Measurements from ENCODE around the gene REM1.
"Not testable (repeated sequence)": the region's sequence is repeated elsewhere in the genome, so short reads cannot be mapped to it uniquely, and the experiment has no call there.

Gene REM1

DNA sequence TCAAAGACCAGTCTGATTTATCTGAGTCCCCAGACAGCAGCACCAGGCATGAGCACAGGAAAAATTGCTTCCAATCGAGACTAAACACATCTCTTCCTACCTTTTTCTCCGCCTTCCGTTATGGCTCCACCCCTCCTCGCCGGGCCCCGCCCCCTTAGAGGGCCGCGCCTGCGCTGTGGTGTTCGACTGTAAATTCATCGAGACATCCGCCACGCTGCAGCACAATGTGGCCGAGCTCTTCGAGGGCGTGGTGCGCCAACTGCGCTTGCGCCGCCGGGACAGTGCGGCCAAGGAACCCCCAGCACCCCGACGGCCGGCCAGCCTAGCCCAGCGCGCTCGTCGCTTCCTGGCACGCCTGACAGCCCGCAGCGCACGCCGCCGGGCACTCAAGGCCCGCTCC is 8.9 kb downstream of the REM1 start:
- FAIRE-seq (no peak), DNase-seq (ENCODE audit: low spot score) (no peak)

DNA sequence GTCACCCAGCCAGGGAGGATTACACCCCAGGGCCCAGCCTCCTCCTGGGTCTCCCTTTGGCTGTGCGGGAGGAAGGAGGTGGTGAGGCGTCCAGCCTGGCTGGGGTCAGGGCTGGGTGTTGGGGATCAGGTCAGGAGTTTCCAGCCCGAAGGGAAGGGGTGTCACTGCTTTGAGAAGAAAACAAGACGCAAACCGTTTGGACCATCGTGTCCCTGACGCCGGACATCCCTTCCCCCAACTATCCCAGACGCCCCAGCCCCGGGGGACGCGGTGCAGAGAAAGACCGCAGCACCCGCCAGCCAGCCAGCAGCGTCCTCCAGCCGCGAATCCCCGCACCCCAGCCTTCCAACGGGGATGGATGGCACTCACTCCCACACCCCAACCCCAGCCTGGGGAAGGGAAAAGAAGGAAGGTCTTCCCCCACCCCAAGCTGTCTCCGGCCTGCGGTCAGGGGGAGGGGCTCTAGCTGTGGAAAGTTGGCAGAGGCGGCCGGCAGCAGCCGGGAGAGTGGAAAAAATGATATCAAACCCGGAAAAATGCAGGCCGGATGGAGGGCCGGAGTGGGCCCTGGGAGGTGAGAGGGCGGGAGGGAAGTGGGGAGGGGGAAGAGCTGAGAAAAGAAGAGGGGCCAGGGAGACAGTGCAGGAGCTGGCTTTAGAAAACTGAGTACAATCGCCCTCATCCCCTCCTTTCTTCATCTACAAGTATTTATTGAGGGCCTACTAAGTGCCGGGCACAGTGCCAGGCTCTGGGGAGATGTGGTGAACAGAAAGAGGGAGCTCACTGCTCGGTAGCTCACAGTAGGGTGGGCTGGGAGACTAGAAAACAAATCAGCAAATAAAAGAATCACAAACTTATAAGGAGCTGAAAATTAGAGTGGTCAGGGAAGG is 10.6 kb downstream of the REM1 start:
- DNase-seq (ENCODE audit: low spot score), result no peak
- FAIRE-seq, result no peak

DNA sequence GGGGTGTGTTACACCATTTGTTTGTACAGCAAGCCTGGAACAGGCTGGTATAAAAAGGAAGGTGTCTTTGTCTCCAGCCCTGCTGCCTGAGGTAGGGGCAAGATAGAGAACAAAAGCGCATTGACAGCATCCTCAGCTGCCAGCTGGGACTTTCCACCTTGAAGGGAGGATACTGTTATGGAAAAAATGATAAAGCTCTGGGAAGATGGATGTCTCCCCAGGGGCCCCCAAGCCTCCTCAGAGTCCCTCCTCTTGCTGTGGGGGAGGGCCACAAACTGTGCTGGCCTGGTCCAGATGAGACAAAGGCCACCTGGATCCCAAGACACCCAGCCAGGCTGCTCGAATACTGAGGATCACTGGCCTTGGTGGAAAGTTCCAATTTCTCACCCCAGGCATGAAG is 13.0 kb downstream of the REM1 start:
- FAIRE-seq (no peak), DNase-seq (ENCODE audit: low spot score) (no peak)

DNA sequence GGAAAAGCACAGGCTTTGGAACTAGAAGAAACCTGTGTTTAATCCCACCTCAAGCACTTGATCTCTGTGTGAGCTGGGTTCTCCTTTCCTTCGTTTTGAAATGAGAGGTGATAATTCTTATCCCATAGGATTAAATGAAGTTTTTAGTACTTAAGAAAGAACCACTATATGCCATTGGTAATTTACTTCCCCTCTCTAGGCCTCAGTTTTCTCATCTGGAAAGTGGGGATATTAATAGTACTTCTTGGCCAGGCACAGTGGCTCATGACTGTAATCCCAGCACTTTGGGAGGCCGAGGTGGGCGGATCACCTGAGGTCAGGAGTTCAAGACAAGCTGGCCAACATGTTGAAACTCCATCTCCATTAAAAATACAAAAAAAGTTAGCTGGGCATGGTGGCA is 14.1 kb downstream of the REM1 start:
- DNase-seq (ENCODE audit: low spot score) (no peak), FAIRE-seq (no peak)

DNA sequence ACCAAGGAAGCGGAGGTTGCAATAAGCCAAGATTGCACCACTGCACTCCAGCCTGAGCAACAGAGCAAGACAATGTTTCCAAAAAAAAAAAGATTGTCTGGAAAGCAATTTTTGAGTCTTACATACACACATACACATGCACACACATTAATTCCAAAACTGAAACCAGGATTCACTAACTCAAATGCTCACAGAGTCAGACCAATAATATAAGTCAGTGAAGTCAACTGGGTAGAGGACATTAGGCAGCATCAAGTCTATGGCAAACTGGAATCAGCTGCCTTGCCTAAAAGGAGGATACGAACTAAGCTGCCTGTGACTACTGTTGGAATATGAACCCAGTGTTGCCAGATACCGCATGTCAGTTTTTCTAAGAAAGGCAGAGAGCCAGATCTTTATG is 15.7 kb downstream of the REM1 start:
- DNase-seq (ENCODE audit: low spot score) (no peak), FAIRE-seq (no peak)

DNA sequence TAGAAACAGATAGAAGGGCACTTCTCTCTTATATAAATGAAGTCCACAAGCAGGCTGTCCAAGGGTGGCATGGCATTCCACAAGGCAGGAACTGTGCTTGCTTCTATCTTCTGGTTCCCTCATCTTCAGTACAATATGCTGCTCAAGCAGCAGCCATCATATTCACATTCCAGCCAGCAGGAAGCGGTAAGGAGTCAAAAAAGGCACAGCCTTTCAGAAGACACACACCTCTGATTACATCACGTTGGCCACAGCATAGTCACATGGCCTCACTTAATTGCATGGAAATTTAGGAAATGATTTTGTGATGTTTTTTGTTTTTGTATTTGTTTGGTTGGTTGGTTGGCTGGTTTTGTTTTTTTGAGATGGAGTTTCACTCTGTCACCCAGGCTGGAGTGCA is 19.0 kb downstream of the REM1 start:
- DNase-seq (ENCODE audit: low spot score), result peak; percentile 35
- no peak for FAIRE-seq

DNA sequence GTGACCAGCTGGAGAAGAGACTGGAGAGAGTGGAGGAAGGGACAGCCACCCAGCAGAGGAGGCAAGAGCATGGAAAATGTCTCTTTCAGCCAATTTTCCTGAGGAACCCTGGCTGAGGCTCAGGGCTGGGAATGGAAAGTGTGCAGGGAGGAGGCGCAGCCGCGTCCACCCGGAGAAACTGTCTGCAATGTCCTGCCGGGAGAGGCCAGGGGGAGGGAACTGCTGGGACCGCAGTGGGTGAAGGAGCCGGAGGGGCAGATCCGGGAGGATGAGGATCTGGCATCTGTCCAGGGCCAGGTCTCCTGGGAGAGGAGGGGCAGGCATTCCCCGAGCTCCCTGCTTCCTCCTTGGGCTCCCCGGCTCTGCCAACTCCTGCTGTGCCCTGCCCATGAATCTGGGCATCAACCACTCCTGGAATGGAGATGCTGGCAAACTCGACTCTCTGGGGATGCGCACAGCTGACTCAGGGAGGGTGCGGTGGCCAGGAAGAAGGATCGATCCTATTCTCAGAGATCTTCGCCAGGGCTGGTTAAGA is 21.7 kb downstream of the REM1 start:
- FAIRE-seq (no peak), DNase-seq (ENCODE audit: low spot score) (no peak)

DNA sequence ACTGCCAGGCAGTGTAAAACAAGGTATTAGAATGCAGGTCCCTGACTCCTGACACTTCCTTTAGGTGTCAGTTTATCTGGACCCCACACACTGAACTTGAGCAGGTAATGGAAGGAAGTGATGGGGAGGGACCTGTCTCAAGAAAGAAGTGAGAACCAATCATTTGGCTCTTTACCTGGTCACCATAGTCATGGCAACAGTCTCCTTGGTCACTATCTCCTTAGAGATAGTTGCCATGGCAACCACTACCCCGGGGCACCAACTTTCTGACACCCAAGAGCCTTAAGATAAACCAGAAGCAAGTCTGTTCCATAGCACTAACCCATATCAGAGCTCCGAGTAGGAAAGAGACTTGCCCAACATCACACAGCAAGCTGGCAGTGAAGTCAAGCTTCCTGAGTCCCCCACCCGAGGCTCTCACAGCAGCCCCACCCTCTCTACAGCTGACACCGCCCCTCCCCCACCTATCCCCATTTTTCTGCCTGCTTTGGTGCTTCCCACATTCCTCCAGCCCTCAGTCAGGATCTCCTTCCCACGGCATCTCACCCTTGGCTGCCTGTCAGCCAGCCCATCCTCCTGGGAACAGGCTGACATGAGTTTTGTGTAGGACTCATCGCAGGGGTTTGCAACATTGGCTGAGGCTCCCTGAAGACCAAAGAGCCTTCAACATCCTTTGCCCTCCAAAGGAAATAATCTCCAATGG is 22.9 kb downstream of the REM1 start:
- FAIRE-seq, result no peak

DNA sequence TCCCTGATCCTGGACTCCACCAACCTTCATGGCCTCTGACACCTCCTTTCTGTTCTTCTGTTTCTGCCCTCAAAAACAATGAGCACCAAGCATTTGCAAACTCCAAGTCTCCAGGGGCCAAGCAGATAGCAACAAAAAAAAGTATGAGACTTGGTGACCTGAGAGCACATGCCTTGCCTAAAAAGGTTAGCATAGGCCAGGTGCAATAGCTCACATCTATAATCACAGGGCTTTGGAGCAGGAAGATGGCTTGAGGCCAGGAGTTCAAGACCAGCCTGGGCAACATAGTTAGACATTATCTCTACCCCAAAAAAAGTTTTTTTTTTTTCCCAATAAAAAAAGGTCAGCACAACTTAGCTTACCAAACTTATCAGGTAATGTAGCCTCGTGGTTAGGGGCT is 25.4 kb downstream of the REM1 start:
- DNase-seq (ENCODE audit: low spot score) (no peak), FAIRE-seq (no peak)

More for the DNA sequence above, 22.9 kb downstream of the REM1 start:
- no peak for DNase-seq (ENCODE audit: low spot score)

DNA sequence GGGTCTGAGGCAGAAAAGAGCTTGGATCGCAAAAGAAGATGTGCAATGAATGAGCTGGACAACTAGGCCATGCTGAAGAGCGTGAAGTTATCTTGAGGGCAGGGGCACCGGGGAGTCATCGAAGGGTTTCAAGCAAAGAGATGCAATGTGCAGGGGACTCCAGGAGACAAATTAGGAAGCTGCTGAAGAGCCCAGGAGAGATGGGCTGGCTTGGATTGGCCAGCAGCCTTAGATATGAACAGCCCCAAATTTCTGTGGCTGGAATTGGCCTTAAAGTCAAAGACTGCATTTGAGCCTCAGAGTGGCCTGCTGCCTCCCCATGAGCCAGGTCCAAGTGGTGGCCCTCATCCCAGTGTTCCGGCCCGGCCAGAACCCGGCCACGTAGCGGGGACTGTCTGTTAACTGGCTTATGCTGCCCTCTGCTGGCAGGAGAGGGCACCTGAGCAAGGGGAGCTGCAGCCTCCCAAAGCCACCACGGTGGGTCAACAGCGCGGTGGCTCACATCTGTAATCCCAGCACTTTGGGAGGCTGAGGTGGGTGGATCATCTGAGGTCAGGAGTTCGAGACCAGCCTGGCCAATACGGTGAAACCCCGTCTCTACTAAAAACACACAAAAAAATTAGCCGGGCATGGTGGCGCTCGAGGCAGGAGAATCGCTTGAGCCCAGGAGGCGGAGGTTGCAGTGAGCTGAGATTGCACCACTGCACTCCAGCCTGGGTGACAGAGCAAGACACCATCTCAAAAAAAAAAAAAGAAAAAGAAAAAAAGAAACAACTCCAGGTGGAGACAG is 28.0 kb downstream of the REM1 start:
- not testable (repeated sequence) for FAIRE-seq
- peak; percentile 67 for DNase-seq (ENCODE audit: low spot score)

DNA sequence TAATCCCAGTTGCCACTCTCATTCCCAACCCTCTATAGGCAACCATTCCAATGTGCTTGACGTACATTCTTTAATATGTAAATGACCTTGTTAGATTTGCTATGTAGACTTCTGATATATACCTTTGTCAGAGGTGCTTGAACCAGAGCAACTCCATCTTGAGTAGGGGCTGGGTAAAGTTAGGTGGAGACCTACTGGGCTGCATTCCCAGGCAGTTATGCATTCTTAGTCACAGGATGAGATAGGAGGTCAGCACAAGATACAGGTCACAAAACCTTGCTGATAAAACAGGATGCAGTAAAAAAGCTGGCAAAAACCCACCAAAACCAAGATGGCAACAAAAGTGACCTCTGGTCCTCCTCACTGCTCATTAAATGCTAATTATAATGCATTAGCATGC is 30.8 kb downstream of the REM1 start:
- DNase-seq (ENCODE audit: low spot score), result peak; percentile 77

DNA sequence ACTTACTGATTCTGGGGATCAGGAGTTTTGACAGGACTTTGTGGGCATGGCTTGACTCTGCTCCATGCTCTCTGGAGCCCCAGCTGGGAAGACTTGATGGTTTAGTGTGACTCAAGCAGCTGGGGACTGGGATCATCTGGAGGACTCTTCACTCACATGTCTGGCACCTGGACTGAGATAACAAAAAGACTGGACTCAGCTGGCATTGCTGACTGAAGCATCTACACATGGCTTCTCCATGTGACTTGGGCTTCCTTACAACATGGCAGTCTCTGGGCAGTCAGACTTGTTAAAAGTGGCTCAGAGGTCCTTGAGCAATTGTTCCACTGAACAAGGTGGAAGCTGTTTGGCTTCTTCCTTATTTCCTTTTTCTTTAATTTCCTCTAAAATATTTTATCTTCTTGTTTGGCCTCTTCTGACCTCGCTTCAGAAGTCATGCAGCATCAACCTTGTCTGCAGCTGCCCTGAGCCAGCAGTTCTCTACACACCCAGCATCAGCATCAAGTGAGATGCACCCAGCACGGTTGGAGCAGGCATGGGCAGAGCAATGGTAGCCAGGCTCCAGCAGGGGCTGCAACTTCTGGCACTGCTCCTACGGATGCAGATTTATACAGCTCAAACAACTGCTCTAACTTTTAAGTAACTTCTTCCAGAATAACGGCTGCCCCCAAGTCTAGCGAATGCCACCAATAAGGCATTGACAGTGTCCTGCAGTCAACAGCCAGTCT is 33.6 kb downstream of the REM1 start:
- DNase-seq (ENCODE audit: low spot score) (no peak), FAIRE-seq (no peak)

More for the DNA sequence above, 30.8 kb downstream of the REM1 start:
- peak; percentile 79 for FAIRE-seq

DNA sequence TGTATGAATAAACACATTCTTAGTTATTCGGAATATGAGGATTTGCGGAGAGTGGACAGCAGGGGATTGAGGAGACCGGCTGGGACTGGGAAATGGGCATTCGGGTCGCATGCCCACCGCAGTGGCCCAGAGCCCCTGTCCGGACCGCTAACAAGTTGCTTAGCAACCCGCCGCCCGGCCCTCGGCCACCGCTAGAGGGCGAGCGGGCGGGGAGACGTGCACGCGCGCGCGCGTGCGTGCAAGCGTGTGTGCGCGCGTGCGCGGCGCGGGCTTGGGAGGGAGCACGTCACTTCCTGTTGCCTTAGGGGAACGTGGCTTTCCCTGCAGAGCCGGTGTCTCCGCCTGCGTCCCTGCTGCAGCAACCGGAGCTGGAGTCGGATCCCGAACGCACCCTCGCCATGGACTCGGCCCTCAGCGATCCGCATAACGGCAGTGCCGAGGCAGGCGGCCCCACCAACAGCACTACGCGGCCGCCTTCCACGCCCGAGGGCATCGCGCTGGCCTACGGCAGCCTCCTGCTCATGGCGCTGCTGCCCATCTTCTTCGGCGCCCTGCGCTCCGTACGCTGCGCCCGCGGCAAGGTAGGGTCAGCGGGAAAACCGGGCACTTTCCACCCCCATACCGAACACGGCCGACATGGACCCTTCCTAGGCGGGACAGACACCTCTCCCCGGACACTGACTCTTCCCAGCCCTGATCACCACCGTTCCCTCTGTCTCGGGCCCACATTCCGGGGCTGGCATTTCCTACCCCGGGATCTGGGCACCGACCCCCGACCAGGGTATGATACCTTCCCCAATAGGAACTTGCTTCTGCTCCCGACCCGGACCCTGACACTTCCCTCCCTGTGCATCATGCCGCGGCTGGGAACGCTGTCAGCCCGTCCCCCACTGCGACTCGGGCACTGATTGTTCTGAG is 39.3 kb downstream of the REM1 start, which contains the start of gene HM13:
TSS of gene HM13 (plus strand) at position 289 of the 918 bp plus-strand sequence. CDS start at position 399, 110 bp downstream.
- FAIRE-seq (no peak), DNase-seq (ENCODE audit: low spot score) (peak; percentile 88)

DNA sequence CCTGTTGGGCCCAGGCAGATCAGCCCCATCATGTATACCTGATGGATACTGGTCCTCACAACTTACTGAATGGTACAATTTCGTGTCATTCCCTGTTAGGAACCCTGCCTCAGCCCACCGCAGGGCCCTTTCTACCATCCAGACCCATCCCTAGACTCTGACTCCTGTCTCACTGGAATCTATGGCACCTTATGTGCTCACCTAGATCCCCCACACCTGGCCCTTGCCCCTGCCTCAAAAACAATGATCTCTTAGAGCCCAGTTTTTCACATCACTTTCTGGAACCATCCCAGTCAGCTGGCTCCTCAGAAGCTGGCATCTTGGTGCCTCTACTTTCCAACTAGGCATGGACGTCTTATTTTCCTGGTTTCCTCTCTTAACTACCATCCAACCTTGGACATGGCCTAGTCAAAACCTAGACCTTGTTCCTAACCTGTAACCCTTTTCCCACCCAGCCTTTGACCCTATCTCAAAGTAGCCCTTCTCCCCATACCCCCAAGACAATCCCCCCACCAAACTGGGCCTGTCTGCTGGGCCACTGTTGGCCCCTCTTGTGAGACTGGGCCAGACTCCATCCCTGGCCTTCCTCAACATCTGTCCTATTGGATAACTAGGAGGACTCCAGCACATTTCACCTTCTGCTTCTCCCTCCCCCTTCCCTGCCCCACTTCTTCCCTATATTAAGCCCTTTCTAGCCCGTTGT is 40.1 kb downstream of the REM1 start:
- DNase-seq (ENCODE audit: low spot score) (no peak), FAIRE-seq (no peak)

DNA sequence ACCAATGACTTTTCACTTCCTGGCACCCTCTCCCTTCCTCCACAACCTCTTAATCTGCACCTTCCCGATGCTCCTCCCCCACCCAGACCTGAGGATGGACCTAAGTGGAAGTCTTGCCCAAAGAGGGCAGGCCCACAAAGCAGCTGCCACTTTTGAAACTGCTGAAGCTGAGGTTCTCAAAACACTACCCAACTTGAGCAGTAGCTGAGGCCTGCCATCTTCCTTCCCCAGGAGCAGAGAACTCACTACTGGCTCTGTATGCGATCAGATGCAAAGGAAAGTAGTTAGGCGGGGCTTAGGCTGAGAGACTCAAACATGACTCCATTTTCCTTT is 40.7 kb downstream of the REM1 start:
- DNase-seq (ENCODE audit: low spot score), result no peak
- FAIRE-seq, result no peak

DNA sequence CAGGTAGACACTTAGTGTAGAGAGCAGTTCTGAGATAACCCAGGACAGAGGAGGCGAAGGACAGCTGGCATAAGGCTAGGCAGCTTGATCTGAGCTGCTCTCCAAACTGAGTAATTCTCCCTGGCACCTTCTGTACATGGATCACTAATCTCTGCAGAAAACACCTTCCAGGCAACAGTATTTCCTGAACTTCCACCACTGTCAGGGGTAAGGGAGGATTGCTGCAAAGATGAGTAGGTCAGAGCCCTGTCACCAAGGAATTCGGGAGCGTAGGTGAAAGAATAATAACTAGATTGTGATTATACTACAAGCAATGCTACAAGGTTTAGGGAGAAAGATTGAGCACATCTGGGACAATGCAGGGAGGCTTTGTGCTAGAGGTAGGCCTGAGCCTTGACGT is 41.1 kb downstream of the REM1 start:
- FAIRE-seq (no peak), DNase-seq (ENCODE audit: low spot score) (no peak)

DNA sequence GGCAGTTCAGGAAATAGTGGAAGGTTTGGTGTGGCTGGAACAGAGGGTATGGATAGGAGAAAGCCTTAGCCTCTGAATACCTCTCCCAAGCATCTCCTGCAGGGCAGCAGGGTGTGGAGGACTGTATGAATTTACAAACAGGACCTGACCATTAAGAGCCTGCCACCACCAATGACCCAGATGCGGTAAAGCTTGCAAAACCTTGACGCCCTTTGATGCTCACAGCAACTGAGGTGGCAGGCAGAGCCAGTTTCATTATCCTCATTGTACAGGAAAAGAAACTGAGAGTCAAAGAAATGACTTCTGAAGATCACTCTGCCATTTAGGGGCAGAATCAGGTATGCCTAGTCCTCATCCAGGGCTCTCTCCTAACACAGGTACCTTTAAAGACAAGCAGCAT is 41.6 kb downstream of the REM1 start:
- no peak for DNase-seq (ENCODE audit: low spot score)
- FAIRE-seq, result no peak

DNA sequence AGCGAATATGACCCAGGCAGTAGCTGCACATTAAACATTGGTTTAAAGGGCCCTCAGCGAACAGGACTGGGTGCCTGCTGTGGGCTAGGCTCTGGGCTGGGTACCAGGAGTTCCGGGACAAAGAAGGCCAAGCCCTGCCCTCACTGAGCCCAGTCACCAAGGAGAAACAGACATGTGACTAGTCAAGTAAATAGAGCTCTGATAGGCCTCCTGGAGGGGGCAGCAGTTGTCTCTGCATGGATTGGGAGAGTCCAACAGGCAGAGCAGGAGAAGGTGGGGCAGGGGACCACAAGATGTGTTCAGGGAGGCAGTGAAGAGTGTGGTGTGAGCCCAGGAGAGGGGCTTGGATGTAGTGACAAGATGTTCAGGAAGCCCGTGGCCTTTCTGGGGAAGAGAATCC is 42.3 kb downstream of the REM1 start:
- peak; percentile 44 for FAIRE-seq
- peak; percentile 71 for DNase-seq (ENCODE audit: low spot score)

DNA sequence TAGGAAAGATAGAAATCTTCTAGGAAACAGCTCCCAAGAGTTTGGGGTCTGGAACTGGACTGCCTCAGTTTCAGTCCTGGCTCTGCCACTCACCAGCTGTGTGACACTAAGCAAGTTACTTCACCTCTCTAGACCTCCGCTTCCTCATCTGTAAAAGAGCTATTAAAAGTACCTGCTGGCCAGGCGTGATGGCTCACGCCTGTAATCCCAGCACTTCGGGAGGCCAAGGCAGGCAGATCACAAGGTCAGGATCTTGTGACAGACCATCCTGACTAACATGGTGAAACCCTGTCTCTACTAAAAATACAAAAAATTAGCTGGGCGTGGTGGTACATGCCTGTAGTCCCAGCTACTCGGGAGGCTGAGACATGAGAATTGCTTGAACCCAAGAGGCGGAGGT is 46.2 kb downstream of the REM1 start:
- FAIRE-seq; DNase-seq (ENCODE audit: low spot score): not testable (repeated sequence)
